H9 (cell line): ENCODE measurements around the gene PROM1. TPM values are rescaled to one million over a fixed set of nuclear protein-coding genes. Genes with fewer than 3 reads are reported as not detected.

Experiments used
- DNase-seq: peaks from one replicate; pipeline ENCODE4 v3.0.0-alpha.2; 2017
- H2AFZ ChIP-seq: one replicate; pipeline ENCODE4 v1.6.1; 2013; ENCODE audit warnings: mild to moderate bottlenecking, low read length, control low read depth, moderate library complexity
- H2AK5ac ChIP-seq: 2 replicates; pipeline ENCODE4 v1.6.1; 2013; ENCODE audit warnings: low read length, control low read depth, mixed read lengths; ENCODE audit not compliant: insufficient read length
- H2BK120ac ChIP-seq: one replicate; pipeline ENCODE4 v1.6.1; 2013; ENCODE audit warnings: low read depth, mild to moderate bottlenecking, low read length, control low read depth, inconsistent platforms; ENCODE audit not compliant: poor library complexity, severe bottlenecking
- H2BK12ac ChIP-seq: 2 replicates; pipeline ENCODE4 v1.6.1; 2013; ENCODE audit warnings: low read length, control low read depth, mixed read lengths, low read depth; ENCODE audit not compliant: insufficient read length
- H2BK15ac ChIP-seq: 2 replicates; pipeline ENCODE4 v1.6.1; 2013; ENCODE audit warnings: low read depth, low read length, control low read depth
- H2BK20ac ChIP-seq: one replicate; pipeline ENCODE4 v1.6.1; 2013; ENCODE audit warnings: low read depth, mild to moderate bottlenecking, low read length, control low read depth, inconsistent platforms; ENCODE audit not compliant: poor library complexity, severe bottlenecking
- H2BK5ac ChIP-seq: 2 replicates; pipeline ENCODE4 v1.6.1; 2013; ENCODE audit warnings: low read length, control low read depth, mixed read lengths; ENCODE audit not compliant: insufficient read length
- H3K14ac ChIP-seq: 2 replicates; pipeline ENCODE4 v1.6.1; 2013; ENCODE audit warnings: low read length, control low read depth; ENCODE audit not compliant: insufficient read depth
- H3K18ac ChIP-seq: 2 replicates; pipeline ENCODE4 v1.6.1; 2013; ENCODE audit warnings: low read depth, mild to moderate bottlenecking, mixed read lengths, low read length, control low read depth; ENCODE audit not compliant: insufficient read length
- H3K23ac ChIP-seq: 2 replicates; pipeline ENCODE4 v1.6.1; 2013; ENCODE audit warnings: low read length, control low read depth, mixed read lengths, low read depth; ENCODE audit not compliant: insufficient read length
- H3K23me2 ChIP-seq: 2 replicates; pipeline ENCODE4 v1.6.1; 2013; ENCODE audit warnings: low read depth, mild to moderate bottlenecking, mixed read lengths, low read length, control low read depth; ENCODE audit not compliant: insufficient read length, poor library complexity, severe bottlenecking
- H3K27ac ChIP-seq: 2 replicates; pipeline ENCODE4 v1.5.1; 2013; ENCODE audit warnings: low read length, control low read depth, mixed read lengths, low read depth; ENCODE audit not compliant: insufficient read length
- H3K27me3 ChIP-seq: 2 replicates; pipeline ENCODE4 v1.6.1; 2013; ENCODE audit warnings: low read length, control low read depth, inconsistent platforms; ENCODE audit not compliant: insufficient read depth
- H3K4ac ChIP-seq: 2 replicates; pipeline ENCODE4 v1.6.1; 2013; ENCODE audit warnings: low read depth, mild to moderate bottlenecking, control low read depth, inconsistent platforms, low read length, moderate library complexity
- H3K4me1 ChIP-seq: 2 replicates; pipeline ENCODE4 v1.6.1; 2013; ENCODE audit warnings: low read length, control low read depth, inconsistent platforms; ENCODE audit not compliant: insufficient read depth
- H3K4me2 ChIP-seq: 2 replicates; pipeline ENCODE4 v1.6.1; 2013; ENCODE audit warnings: low read length, control low read depth, mixed read lengths; ENCODE audit not compliant: insufficient read length, insufficient read depth
- H3K56ac ChIP-seq: 2 replicates; pipeline ENCODE4 v1.6.1; 2013; ENCODE audit warnings: low read depth, mild to moderate bottlenecking, mixed read lengths, low read length, control low read depth; ENCODE audit not compliant: insufficient read length
- H3K79me1 ChIP-seq: 2 replicates; pipeline ENCODE4 v1.6.1; 2013; ENCODE audit warnings: low read depth, mild to moderate bottlenecking, moderate library complexity, low read length, control low read depth, inconsistent platforms; ENCODE audit not compliant: insufficient read depth, poor library complexity, severe bottlenecking
- H3K79me2 ChIP-seq: 2 replicates; pipeline ENCODE4 v1.6.1; 2013; ENCODE audit warnings: low read length, control low read depth, inconsistent platforms; ENCODE audit not compliant: insufficient read depth
- H3K9ac ChIP-seq: 2 replicates; pipeline ENCODE4 v1.6.1; 2013; ENCODE audit warnings: low read length, control low read depth, mixed read lengths; ENCODE audit not compliant: insufficient read length; ENCODE audit errors: extremely low read depth
- H3K9me3 ChIP-seq: one replicate; pipeline ENCODE4 v1.6.1; 2013; ENCODE audit warnings: low read depth, low read length, inconsistent platforms; ENCODE audit not compliant: control insufficient read depth
- H3T11ph ChIP-seq: one replicate; pipeline ENCODE4 v1.6.1; 2013; ENCODE audit warnings: mild to moderate bottlenecking, low read length, control low read depth, inconsistent platforms
- H4K20me1 ChIP-seq: one replicate; pipeline ENCODE4 v1.6.1; 2013; ENCODE audit not compliant: control insufficient read depth, insufficient read length, insufficient read depth
- H4K5ac ChIP-seq: 2 replicates; pipeline ENCODE4 v1.6.1; 2013; ENCODE audit warnings: low read depth, mild to moderate bottlenecking, mixed read lengths, low read length, control low read depth; ENCODE audit not compliant: insufficient read length
- H4K8ac ChIP-seq: replicated peaks from 2 replicates; pipeline ENCODE4 v1.6.1; 2013; ENCODE audit warnings: low read length, control low read depth, mixed read lengths, low read depth; ENCODE audit not compliant: insufficient read length
- H4K91ac ChIP-seq: 2 replicates; pipeline ENCODE4 v1.6.1; 2013; ENCODE audit warnings: low read depth, mild to moderate bottlenecking, moderate library complexity, mixed read lengths, low read length, control low read depth; ENCODE audit not compliant: insufficient read length
- H3K27ac Mint-ChIP-seq, 3 experiments: 2 replicates in 2 of 3; 3 replicates in 1 of 3; pipeline ENCODE4 v1.8.0; 2020 to 2021; ENCODE audit warnings: mixed read lengths in 3 of 3, mild to moderate bottlenecking in 1 of 3, moderate library complexity in 1 of 3
- H3K27me3 Mint-ChIP-seq: 2 replicates; pipeline ENCODE4 v1.8.0; 2021; ENCODE audit warnings: low read depth, mild to moderate bottlenecking, moderate library complexity, mixed read lengths
- H3K36me3 Mint-ChIP-seq, 3 experiments: 2 replicates in 2 of 3; 3 replicates in 1 of 3; pipeline ENCODE4 v1.8.0; 2020 to 2021; ENCODE audit warnings: low read depth in 3 of 3, mixed read lengths in 3 of 3; ENCODE audit not compliant: insufficient read depth in 1 of 3
- H3K4me1 Mint-ChIP-seq, 2 experiments: 2 replicates each; pipeline ENCODE4 v1.8.0; 2020; ENCODE audit warnings: mixed read lengths in 2 of 2
- H3K4me3 Mint-ChIP-seq, 2 experiments: 2 replicates in 1 of 2; 3 replicates in 1 of 2; pipeline ENCODE4 v1.8.0; 2020 to 2021; ENCODE audit warnings: mild to moderate bottlenecking in 2 of 2, mixed read lengths in 2 of 2, moderate library complexity in 1 of 2
- H3K9me3 Mint-ChIP-seq, 2 experiments: 2 replicates in 1 of 2; 3 replicates in 1 of 2; pipeline ENCODE4 v1.8.0; 2020; ENCODE audit warnings: mild to moderate bottlenecking in 2 of 2, mixed read lengths in 2 of 2, moderate library complexity in 1 of 2
- WGBS: extraction: QIAGEN DNeasy Blood & Tissue Kit; methylation state at CpG from one replicate; pipeline ENCODE4 v1.1.7; 2013; ENCODE audit warnings: missing lambda C conversion rate, low lambda C conversion rate, mixed read lengths; ENCODE audit not compliant: insufficient read length; ENCODE audit errors: extremely low coverage; 5-methylcytosine and 5-hydroxymethylcytosine counted together
- total RNA-seq: library from RNA; stranded (reverse); gene quantifications from 2 replicates; pipeline ENCODE4 v1.2.1, GENCODE V29; 2021
- TF ChIP-seq, protein P1 (sequence below): fragments of 200-600 bp; sonication (generic); conservative IDR thresholded peaks from 3 replicates; pipeline ENCODE4 v1.8.0; 2021; ENCODE audit warnings: antibody characterized with exemption, mild to moderate bottlenecking

PROM1 gene
- total RNA-seq, 1 experiment from 2014 or later, result 98.3 TPM

GRCh38 chr4:15968551-15969300 lies 115.1 kb downstream of the PROM1 start:
- Mint-ChIP-seq H3K27me3 (no peaks in the 10 kb centered on the region; the same call in 1 of the 2 replicates), H3K4me3 (no peak overlapping the region), H3K4me1 (peaks cover 0 to 4% of the 10 kb centered on the region in 2 experiments; a peak in 2 of 4 replicates), H3K27ac (no peak overlapping the region), H3K36me3 (peaks cover 26 to 41% (median 31%) of the 10 kb centered on the region in 3 experiments), H3K9me3 (peaks cover 4 to 11% of the 10 kb centered on the region in 2 experiments; a peak in 3 of 5 replicates)
- no CpG with 5 or more reads among the region's 11 CpGs for WGBS
- Histone ChIP-seq H3K18ac (no peak overlapping the region), H3K4ac (no peak overlapping the region), H2AK5ac (no peak overlapping the region), H4K5ac (no peak overlapping the region), H2BK5ac (no peak overlapping the region), H3K4me1 (no peaks in the 10 kb centered on the region), H4K8ac (no peak overlapping the region), H4K20me1 (no peaks in the 10 kb centered on the region), H3K9ac (no peak overlapping the region), H3K23me2 (no peaks in the 10 kb centered on the region), H3K23ac (no peak overlapping the region), H3K79me2 (no peaks in the 10 kb centered on the region), H2BK20ac (no peak overlapping the region), H2BK120ac (no peak overlapping the region), H3K9me3 (no peaks in the 10 kb centered on the region), H3K56ac (no peak overlapping the region), H2BK15ac (no peak overlapping the region), H4K91ac (no peak overlapping the region), H3K79me1 (no peaks in the 10 kb centered on the region), H3K4me2 (no peak overlapping the region), H2AFZ (no peak overlapping the region), H2BK12ac (no peak overlapping the region), H3K14ac (no peak overlapping the region), H3K27ac (no peak overlapping the region), H3K27me3 (no peaks in the 10 kb centered on the region), H3T11ph (no peak overlapping the region)
- TF ChIP-seq, protein P1, sequence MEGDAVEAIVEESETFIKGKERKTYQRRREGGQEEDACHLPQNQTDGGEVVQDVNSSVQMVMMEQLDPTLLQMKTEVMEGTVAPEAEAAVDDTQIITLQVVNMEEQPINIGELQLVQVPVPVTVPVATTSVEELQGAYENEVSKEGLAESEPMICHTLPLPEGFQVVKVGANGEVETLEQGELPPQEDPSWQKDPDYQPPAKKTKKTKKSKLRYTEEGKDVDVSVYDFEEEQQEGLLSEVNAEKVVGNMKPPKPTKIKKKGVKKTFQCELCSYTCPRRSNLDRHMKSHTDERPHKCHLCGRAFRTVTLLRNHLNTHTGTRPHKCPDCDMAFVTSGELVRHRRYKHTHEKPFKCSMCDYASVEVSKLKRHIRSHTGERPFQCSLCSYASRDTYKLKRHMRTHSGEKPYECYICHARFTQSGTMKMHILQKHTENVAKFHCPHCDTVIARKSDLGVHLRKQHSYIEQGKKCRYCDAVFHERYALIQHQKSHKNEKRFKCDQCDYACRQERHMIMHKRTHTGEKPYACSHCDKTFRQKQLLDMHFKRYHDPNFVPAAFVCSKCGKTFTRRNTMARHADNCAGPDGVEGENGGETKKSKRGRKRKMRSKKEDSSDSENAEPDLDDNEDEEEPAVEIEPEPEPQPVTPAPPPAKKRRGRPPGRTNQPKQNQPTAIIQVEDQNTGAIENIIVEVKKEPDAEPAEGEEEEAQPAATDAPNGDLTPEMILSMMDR, result no peak
- no peak for DNase-seq
